Mesothelial cell of epicardium (in vitro differentiated cells): Measurements from ENCODE around the gene EME1. TPM values are rescaled to one million over a fixed set of nuclear protein-coding genes. Genes with fewer than 3 reads are reported as not detected.

Experiments used
- DNase-seq, 2 experiments: peaks; one replicate each; pipeline ENCODE4 v3.0.0; 2021; ENCODE audit warnings: low spot score in 2 of 2; ENCODE audit not compliant: unreplicated experiment in 2 of 2
- H3K27ac Mint-ChIP-seq: 2 replicates; pipeline ENCODE4 v1.8.0; 2021; ENCODE audit warnings: mixed read lengths
- H3K27me3 Mint-ChIP-seq: 2 replicates; pipeline ENCODE4 v1.8.0; 2021; ENCODE audit warnings: low read depth, mixed read lengths
- H3K36me3 Mint-ChIP-seq: 2 replicates; pipeline ENCODE4 v1.8.0; 2021; ENCODE audit warnings: mixed read lengths
- H3K4me1 Mint-ChIP-seq: 2 replicates; pipeline ENCODE4 v1.8.0; 2021; ENCODE audit warnings: mixed read lengths
- H3K4me3 Mint-ChIP-seq: 2 replicates; pipeline ENCODE4 v1.8.0; 2021; ENCODE audit warnings: mild to moderate bottlenecking, moderate library complexity, mixed read lengths
- H3K9me3 Mint-ChIP-seq: 2 replicates; pipeline ENCODE4 v1.8.0; 2021; ENCODE audit warnings: mixed read lengths
- CTCF ChIP-seq: fragments of 200-600 bp; sonication (generic); IDR thresholded peaks from one replicate; pipeline ENCODE4 v1.5.0; 2021; ENCODE audit warnings: antibody characterized with exemption; ENCODE audit not compliant: unreplicated experiment
- total RNA-seq: library from RNA; stranded (reverse); gene quantifications from 3 replicates; pipeline ENCODE4 v1.2.1, GENCODE V29; 2021

The EME1 gene
- total RNA-seq, 1 donor from 2014 or later, result 11.6 TPM

- no peaks in the 10 kb centered on the region for H3K27me3 Mint-ChIP-seq
- H3K9me3 Mint-ChIP-seq, result peaks cover 6% of the 10 kb centered on the region
- TF ChIP-seq CTCF, result no peak
- peaks cover 29% of the 10 kb centered on the region for H3K4me1 Mint-ChIP-seq
- peak overlapping the region; percentile 86 for H3K27ac Mint-ChIP-seq
- peak overlapping the region; percentile 29 for H3K4me3 Mint-ChIP-seq
- DNase-seq, result no peak
- H3K36me3 Mint-ChIP-seq, result no peaks in the 10 kb centered on the region
Observed at GRCh38 chr17:50421308-50422051, 48.5 kb downstream of the EME1 start.

GRCh38 chr17:50422738-50423137, 49.7 kb downstream of the EME1 start:
- peaks cover 41% of the 10 kb centered on the region for H3K4me1 Mint-ChIP-seq
- H3K9me3 Mint-ChIP-seq, result peaks cover 6% of the 10 kb centered on the region
- H3K27me3 Mint-ChIP-seq, result no peaks in the 10 kb centered on the region
- no peak overlapping the region for H3K27ac Mint-ChIP-seq
- no peak for TF ChIP-seq CTCF
- H3K4me3 Mint-ChIP-seq, result no peak overlapping the region
- no peak for DNase-seq
- no peaks in the 10 kb centered on the region for H3K36me3 Mint-ChIP-seq

- no peak overlapping the region for H3K4me3 Mint-ChIP-seq
- no peak for DNase-seq
- H3K36me3 Mint-ChIP-seq, result no peaks in the 10 kb centered on the region
- H3K9me3 Mint-ChIP-seq, result peaks cover 6% of the 10 kb centered on the region
- H3K4me1 Mint-ChIP-seq, result peaks cover 49% of the 10 kb centered on the region
- TF ChIP-seq CTCF, result no peak
- H3K27me3 Mint-ChIP-seq, result no peaks in the 10 kb centered on the region
- peak overlapping the region; percentile 86 for H3K27ac Mint-ChIP-seq
Observed at GRCh38 chr17:50423553-50424159, 50.6 kb downstream of the EME1 start.

- no peaks in the 10 kb centered on the region for H3K9me3 Mint-ChIP-seq
- no peak for TF ChIP-seq CTCF
- H3K4me3 Mint-ChIP-seq, result peak overlapping the region; percentile 78
- H3K27me3 Mint-ChIP-seq, result no peaks in the 10 kb centered on the region
- no peaks in the 10 kb centered on the region for H3K36me3 Mint-ChIP-seq
- H3K4me1 Mint-ChIP-seq, result peaks cover 57% of the 10 kb centered on the region
- no peak for DNase-seq
- H3K27ac Mint-ChIP-seq, result peak overlapping the region; percentile 86
Observed at GRCh38 chr17:50424246-50424995, 51.4 kb downstream of the EME1 start.

GRCh38 chr17:50424996-50425681, 52.1 kb downstream of the EME1 start:
- Mint-ChIP-seq H3K4me3 (peak overlapping the region; percentile 78), H3K27me3 (no peaks in the 10 kb centered on the region), H3K9me3 (no peaks in the 10 kb centered on the region), H3K4me1 (peaks cover 64% of the 10 kb centered on the region), H3K36me3 (no peaks in the 10 kb centered on the region), H3K27ac (peak overlapping the region; percentile 95)
- no peak for DNase-seq
- no peak for TF ChIP-seq CTCF
